GM18861 (cell line): Measurements from ENCODE around the gene CRHBP.
"Not testable (repeated sequence)": the region's sequence is repeated elsewhere in the genome, so short reads cannot be mapped to it uniquely, and the experiment has no call there.

ENCODE experiments used
- ATAC-seq: cut with Tn5 transposase; IDR thresholded peaks from one replicate; pipeline ENCODE4 v1.9.1; 2021; ENCODE audit not compliant: unreplicated experiment

The CRHBP gene, protein sequence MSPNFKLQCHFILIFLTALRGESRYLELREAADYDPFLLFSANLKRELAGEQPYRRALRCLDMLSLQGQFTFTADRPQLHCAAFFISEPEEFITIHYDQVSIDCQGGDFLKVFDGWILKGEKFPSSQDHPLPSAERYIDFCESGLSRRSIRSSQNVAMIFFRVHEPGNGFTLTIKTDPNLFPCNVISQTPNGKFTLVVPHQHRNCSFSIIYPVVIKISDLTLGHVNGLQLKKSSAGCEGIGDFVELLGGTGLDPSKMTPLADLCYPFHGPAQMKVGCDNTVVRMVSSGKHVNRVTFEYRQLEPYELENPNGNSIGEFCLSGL

DNA sequence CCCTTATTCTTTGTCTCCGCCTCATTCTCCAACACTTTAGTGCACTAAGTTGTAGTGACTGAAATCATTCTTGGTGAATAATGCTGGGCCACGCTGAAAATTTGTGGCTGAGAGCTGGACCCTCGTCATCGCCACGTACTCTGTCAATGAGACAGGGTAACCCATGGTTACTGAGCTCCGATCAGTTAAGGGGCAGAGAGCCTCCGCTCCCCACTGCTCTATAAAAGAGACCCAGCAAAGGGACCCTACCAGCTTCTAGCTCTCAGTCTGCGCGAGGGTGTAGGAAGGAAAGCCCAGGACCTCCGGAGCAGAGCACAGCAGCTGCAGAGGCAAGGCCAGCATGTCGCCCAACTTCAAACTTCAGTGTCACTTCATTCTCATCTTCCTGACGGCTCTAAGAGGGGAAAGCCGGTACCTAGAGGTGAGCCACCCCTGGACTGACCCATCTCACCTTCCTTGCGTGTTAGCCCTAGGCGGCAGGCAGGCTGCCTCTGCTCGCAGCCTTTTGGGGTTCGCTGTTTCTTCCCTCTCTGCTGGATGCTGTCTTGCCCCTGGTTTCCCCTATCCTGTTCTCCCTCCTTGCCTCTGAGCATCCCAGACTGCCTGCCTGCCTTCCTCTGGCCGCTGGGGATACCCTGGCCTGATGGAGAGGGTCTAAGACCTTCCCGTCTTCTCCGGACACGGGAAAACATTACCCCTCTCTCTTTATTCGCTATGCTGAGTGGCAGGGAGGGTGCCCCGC is at the start of gene CRHBP:
Gene CRHBP, plus strand, starts transcription at position 251 of the 742 bp plus-strand sequence. Its CDS starts 90 bp downstream, at position 341.
- ATAC-seq, result no peak

DNA sequence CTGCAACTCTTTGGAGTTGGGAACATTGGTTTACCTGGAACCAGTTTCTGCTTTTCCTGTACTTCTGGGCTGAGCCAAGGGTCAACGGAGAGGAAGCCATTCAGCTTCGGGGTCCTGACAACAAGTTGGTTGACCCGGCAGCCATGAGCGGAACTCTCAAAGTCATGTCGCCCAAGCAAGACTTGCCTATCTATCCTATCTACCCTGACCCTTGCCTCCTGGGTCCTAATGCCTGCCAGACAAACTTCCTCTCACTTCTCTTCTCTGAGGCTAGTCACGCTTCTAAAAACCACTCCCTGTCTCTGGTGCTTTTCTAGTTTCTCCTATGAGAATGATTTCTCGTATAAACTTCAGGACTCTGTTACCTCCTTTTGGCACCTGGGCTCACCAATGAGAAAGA is 44.7 kb upstream of the CRHBP start:
- ATAC-seq, result no peak

DNA sequence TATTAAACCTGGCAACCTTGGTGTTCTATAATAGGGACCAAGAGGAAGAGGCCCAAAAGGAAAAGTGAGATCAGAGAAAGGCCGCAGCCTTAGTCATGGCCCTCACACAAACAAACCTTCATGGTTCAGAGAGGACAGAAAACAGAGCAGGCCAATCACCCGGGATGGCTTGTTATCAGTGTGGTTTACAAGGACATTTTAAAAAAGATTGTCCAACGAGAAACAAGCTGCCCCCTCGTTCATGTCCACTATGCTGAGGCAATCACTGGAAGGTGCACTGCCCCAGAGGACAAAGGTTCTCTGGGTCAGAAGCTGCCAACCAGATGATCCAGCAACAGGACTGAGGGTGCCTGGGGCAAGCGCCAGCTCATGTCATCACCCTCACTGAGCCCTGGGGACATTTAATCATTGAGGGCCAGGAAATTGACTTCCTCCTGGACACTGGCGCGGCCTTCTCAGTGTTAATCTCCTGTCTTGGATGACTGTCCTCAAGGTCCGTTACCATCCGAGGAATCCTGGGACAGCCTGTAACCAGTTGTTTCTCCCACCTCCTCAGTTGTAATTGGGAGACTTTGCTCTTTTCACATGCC is 42.4 kb upstream of the CRHBP start:
- ATAC-seq, result not testable (repeated sequence)

DNA sequence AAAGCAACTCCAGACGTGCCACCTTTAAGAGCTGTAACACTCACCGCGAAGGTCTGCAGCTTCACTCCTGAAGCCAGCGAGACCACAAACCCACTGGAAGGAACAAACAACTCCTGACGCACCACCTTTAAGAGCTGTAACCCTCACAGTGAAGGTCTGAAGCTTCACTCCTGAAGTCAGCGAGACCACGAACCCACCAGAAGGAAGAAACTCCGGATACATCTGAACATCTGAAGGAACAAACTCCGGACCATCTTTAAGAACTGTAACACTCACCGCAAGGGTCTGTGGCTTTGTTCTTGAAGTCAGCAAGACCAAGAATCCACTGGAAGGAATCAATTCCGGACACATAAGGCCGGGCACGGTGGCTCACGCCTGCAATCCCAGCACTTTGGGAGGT is 38.2 kb upstream of the CRHBP start:
- ATAC-seq, result not testable (repeated sequence)

DNA sequence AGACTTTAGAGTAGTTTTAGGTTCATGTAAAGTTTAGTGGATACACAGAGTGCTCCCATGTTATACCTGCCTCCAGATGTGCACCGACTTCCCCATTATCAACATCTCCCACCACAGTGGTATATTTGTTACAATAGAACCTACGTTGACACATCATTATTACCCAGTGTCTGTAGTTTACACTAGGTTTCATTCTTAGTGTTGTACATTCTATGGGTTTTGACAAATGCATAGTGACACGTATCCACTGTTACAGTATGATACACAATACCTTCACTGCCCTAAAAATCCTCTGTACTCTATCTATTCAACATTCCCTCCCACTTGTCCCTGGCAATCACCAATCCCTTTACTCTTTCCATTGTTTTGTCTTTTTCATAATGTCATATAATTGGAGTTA is 34.3 kb upstream of the CRHBP start:
- ATAC-seq, result no peak

DNA sequence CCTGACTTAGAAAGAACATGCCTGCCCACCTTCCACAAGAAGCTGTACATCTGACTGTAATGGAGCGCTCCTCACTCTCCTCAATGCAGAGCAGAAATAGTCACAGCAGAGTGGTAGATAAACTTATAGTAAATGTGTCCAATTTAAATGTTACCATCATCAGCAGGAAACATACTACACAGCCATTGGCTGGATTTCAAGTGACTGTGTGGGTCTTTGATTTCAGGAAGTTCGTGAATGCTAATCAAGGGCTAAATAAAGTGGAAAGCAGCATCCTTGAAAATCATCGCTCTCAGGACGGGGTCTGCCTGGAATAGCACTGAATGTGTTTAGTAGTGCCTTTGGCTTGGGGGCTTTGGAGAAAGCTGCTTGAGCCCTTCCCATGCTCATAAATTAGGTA is 32.4 kb upstream of the CRHBP start:
- no peak for ATAC-seq

DNA sequence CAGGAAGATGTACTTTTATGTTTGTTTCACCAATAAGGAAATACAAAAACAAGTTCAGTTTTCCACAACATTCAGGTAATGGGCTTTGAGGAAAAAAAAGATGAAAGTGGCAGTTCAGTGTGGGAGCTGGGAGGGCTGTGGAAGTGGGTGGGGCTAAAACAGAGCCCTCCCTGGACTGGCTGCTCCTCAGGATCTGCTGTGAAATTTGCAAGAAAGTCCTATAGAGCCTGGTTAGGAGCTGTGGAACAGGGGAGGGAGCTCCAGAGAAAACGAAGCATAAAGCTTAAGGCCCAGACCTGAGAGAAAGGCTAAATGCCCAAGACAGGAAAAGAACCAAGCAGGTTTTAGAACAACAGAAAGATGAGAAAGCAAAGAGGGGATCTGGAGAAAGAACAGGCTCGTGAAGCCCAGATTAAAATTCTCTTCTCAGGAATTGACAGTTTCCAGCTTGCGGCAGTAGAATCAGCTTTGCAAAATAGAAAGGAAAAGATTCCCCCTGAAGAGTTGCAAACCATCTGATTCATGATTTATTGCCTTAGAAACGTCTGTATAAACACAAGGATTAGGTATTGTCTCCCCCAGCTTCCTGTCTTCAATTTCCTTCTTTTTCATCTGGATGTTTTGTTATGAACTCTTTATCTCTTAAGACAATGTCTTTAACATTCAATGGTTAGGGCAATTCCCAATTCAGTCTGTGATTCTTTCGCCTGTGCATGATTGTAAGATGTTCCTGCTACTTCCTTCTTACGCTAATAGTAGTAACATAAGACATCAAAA is 26.3 kb upstream of the CRHBP start:
- no peak for ATAC-seq

DNA sequence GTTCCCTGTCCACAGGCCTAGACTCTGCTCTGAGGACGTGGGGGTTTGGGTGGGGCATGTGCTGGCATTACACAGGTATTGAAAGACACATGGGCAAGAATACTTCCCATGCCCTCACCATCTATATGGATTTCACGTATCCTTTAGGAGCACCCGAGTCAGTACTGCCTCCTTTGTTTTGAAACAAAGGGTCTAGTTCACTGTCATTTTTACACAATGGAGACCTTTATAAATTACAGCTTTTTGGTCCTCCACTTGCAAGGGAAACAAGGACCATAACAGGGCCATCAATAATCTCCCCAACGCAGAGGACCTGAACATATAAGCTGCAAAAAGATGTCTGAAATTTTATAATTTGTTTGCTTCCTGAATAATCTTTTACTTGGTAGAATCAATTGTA is 24.9 kb upstream of the CRHBP start:
- no peak for ATAC-seq

DNA sequence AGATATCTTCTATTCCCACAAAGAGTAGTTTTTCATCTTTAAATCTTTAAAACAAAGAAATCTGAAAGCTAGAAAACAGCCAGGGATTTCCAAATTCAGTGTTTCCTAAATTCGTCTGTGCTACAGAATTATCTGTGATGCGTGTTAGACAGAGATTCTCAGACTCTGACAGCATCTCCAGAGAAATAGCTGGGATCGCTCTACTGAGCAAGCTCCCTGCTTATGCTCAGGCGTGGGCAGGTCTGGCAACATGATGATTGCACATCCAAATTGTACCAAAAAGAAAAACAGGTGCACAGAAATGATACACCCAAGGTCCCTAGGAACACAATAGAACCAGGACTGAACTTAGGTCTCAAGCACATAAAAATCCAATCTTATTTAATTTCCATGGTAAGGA is 22.8 kb upstream of the CRHBP start:
- ATAC-seq, result no peak

DNA sequence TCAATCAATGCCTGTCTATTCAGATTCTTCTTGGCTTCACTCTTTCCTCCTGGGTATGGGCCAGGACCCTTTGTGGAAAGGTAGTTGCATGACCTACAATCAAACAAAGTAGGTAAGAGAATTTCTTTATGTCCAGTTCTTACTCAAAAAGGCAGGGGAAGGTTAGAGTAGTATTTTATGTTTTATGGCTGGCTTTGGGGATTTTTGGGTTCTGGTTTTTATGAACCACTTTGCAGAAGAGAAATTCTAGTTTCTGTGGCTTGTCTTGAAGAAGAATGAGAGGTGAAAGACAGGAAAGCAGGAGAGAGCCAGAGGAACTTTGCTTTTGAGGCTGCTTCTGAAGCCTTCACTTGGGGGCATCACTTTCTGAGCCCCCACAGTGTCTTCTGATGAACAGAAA is 14.7 kb upstream of the CRHBP start:
- ATAC-seq, result no peak

DNA sequence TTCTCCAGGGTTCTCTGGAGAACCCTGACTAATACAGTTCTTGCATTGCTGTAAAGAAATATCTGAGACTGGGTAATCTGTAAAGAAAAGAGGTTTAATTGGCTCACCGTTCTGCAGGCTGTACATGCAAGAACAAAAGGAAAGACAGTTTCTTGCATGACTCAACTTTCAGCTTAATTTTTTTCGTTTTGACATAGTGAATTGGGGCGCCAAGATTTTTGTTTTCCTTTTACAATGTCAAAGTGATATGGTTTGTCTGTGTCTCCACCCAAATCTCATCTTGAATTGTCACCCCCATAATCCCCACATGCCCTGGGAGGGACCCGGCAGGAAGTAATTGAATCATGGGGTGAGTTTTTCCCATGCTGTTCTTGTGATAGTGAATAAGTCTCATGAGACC is 11.8 kb upstream of the CRHBP start:
- no peak for ATAC-seq

DNA sequence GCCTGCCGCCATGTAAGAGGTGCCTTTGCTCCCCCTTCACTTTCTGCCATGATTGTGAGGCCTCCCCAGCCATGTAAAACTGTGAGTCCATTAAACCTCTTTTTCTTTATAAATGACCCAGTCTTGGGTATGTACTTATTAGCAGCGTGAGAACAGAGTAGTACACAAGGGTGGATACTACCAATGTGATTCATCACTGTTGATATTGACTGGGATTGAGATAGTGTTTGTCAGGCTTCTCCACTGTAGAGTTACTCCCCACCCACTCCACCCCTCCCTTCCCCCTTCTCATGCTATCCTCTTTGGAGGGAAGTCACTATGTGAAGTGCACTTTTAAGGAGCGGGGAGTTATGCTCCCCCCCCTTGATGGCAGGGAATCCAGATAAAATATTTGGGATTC is 11.4 kb upstream of the CRHBP start:
- no peak for ATAC-seq

DNA sequence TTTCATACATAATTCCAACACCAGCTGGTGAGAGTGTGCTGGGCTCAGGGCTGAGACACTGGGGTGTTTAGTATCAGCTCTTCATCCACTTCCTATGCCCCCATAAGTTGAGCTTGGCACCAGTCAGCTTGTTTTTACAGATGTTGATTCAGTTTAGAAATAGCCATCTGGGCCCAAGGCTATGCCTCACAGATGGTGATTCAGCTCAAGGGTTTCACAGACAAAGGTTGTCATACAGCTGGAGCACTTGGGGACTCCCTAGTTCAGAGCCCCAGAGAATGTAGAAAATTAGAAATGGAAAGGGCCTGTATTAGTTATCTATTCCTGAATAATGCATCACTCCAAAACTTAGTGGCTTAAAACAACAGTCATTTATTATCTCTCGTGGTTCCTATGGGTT is 10.3 kb upstream of the CRHBP start:
- no peak for ATAC-seq

DNA sequence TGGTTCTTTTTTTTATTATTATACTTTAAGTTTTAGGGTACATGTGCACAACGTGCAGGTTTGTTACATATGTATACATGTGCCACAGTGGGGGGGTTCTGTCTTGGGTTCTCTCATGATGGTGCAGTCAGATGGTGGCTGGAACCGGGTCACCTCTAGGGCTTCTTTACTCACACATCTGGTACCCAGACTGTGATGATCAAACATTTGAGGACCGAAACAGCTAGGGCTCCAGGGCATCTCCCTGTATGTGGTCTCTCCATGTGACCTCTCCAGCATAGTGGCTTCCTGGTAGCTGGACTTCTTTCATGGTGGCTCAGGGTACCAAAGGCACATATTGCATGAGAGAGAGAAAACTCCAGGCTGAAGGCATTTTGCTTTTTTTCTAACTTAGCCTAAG is 9.8 kb upstream of the CRHBP start:
- no peak for ATAC-seq

DNA sequence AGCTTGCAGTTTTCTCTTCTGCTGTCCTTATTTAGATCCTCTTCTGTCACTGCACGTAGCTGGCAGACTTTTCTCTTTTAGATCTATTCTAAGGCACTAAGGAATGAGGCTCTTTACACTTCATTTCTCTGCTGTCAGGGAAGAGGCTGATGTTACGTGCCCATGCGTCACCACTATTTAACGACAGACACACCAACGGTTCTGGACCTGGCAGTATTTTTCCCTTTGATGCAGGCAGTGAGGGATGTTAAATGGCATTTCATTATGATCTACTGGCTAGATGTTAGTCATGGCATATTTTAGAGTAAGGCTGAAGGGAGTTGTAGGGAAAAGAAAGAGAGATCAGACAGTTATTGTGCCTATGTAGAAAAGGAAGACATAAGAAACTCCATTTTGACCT is 8.2 kb upstream of the CRHBP start:
- no peak for ATAC-seq

DNA sequence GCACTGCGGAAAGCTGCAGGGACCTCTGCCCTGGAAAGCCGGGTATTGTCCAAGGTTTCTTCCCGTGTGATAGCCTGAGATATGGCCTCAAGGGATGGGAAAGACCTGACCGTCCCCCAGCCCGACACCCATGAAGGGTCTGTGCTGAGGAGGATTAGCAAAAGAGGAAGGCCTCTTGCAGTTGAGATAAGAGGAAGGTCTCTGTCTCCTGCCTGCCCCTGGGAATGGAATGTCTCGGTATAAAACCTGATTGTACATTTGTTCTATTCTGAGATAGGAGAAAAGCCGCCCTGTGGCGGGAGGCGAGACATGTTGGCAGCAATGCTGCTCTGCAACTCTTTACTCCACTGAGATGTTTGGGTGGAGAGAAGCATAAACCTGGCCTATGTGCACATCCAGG is 7.6 kb upstream of the CRHBP start:
- ATAC-seq, result not testable (repeated sequence)

DNA sequence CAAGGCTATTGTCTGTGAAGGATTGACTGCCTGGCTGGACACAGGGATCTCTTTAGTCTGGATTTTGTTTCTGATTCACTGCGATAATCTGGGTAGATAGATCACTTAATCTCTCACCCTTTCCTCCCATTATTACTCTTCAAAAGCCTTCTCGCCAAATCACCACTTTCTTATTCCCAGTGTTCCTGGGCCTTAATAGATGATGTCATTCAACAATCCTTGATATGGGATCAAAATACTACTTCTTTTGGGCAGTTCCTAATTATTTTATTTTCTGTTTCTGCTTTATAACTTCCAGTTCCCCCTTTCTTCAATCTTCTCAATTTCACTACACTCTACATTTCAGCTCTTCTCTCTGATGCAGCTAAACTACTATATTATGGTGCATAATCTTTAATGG is 6.8 kb upstream of the CRHBP start:
- no peak for ATAC-seq

DNA sequence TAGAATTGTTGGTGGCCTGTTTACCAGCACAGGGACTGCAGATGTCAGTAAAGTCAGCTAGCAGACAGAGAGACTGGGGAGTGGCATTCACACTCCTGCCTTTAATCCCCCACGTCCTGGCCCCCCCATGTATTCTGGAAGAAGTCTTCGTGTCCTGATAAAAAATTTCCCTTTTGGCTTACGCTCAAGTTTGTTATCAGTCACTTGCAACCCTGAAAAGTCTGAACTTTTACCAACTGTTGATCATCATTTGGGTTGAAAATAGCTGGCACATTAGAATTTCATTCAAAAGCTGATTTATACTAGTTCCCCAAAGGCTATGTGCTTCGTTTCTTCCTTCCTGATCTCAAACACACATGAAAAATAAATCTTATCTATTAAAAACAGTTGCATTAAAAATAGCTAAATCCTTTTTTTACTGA is 5.8 kb upstream of the CRHBP start:
- ATAC-seq, result no peak

DNA sequence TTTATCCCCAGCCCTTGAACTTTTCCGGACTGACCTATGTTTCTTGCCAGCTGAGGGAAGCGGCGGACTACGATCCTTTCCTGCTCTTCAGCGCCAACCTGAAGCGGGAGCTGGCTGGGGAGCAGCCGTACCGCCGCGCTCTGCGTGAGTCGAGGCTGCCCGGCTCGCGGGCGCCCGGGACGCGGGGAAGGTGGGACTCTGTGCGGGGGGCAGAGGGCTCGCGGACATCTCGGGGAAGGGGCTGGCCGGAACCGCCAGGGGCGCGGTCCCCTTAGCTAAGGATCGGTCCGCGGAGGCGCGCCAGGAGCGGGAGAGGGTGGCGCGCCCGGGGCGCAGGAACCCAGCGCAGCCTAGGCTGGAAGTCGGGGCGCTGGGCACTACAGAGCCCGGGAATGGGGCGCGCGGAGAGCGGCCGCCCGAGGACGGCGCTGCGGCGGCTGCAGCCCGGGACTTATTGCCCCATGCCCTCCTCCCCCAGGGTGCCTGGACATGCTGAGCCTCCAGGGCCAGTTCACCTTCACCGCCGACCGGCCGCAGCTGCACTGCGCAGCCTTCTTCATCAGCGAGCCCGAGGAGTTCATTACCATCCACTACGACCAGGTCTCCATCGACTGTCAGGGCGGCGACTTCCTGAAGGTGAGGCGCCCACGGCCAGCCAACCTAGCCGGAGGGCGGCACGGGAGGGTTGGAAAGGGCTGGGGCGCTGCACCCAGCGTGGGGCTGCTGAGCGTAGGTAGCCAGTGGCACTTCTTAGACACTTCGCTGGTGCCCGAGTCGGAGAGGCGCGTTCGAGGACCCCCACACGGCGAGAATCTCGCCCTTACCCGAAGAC is 922 bp downstream of the CRHBP start:
- ATAC-seq, result no peak

DNA sequence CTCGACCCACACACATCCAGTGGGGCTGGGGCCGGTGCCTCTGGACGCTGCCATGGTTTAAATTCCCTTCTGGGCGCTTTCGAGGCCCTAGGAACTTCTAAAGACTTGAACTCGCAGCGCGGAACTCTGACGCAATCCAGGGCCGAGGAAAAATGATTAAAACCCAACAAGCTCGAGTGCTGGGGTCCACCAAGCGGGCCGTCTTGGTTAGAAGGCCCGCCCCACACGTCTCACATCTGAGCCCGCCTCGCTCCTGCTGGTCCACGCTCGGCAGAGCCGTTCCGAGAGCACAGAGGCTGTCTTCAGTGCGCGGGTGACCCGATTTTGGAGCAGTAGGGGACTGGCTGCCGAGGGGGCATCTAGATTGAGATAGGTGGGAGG is 1.5 kb downstream of the CRHBP start:
- no peak for ATAC-seq

DNA sequence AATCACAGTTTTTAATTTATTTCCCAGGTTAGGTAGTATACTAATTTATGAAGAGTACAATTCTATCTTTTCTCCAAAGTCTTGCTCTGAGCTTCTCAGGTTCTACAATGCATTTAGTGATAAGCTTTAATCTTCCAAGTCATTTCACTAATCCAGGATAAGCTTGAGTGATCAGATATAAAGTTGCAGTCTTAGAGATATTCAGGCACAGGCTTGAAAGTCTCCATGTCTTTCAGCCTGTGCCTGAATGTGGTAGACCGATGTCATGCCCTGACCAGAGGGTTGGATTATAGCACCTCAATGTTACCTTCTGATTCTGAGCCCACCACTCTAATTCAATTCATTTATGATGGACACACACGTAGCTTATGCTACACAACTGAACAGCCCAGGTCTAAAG is 3.2 kb downstream of the CRHBP start:
- ATAC-seq, result no peak
